Panc1 (cell line): ENCODE measurements around the gene KRT6C.

Experiments
- CTCF ChIP-seq: fragments of 450-650 bp; IDR thresholded peaks from 2 replicates; pipeline ENCODE4 v1.5.1; 2017; ENCODE audit warnings: mild to moderate bottlenecking
- POLR2AphosphoS5 ChIP-seq: IDR thresholded peaks from 2 replicates; pipeline ENCODE4 v1.6.1; 2012; ENCODE audit warnings: mild to moderate bottlenecking, low read depth, low read length, moderate library complexity
- REST ChIP-seq, 2 experiments: IDR thresholded peaks; 2 replicates each; pipeline ENCODE4 v1.6.1; 2011 to 2012; ENCODE audit warnings: low read depth in 2 of 2, control low read depth in 1 of 2, low read length in 1 of 2, mild to moderate bottlenecking in 1 of 2, moderate library complexity in 1 of 2; ENCODE audit not compliant: insufficient read depth in 1 of 2
- SIN3A ChIP-seq: IDR thresholded peaks from 2 replicates; pipeline ENCODE4 v1.6.1; 2012; ENCODE audit warnings: low read depth, mild to moderate bottlenecking, low read length, moderate library complexity, borderline replicate concordance; ENCODE audit not compliant: insufficient read depth
- TCF7L2 ChIP-seq: IDR thresholded peaks from 2 replicates; pipeline ENCODE4 v1.6.1; 2011; ENCODE audit warnings: mild to moderate bottlenecking, low read depth, low read length, inconsistent platforms

- no peak for TF ChIP-seq CTCF
- no peak for TF ChIP-seq POLR2AphosphoS5
- no peak for TF ChIP-seq SIN3A
- TF ChIP-seq REST (IDR thresholded peaks at IDR 0.05; ENCODE audit: insufficient read depth in 1 of 2, low read depth in 2 of 2, low read length in 1 of 2) = no peak
- TF ChIP-seq TCF7L2 = no peak
Measured at GRCh38 chr12:52474212-52474611, 607 bp upstream of the KRT6C start.
